ENCODE results near the gene KIRREL3. TPM values are rescaled to one million over a fixed set of nuclear protein-coding genes. Genes with fewer than 3 reads are reported as not detected.

The KIRREL3 gene
- total and polyA plus RNA-seq, 2 of the 8 experiments (the other 6 are each of a cell fraction or from before 2014, with no cell fraction given) = 0.29 to 0.32 TPM

DNA sequence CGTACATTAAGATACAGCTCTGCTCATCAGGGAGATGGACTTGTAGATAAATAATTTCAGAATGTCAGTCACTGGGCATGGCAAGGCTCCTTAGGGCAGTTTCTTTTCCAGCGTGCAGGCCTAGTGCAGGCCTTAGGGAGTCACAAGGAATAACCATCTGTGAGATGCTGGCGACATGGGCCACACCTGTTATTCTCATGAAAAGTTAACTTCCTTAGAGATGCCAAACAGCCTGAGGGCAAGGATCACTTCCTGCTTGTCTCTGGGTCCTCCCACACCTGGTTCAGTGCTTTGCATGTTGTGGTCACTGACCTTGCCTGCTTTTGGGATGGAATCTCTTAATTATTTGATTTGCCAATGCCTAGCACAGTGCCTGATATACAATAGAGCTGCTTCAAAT lies 574.5 kb downstream of the KIRREL3 start:
- FAIRE-seq = no peak
- no peak overlapping the region for H3K9ac ChIP-seq (replicated peaks in 1 of 4; ENCODE audit: extremely low read depth in 1 of 4, low read depth in 3 of 4, low read length in 3 of 4)
- H3K4me1 ChIP-seq (replicated peaks in 1 of 4; ENCODE audit: control insufficient read depth in 3 of 4, insufficient read depth in 4 of 4, low read length in 3 of 4) = no peaks in the 10 kb centered on the region; a peak in 1 of 7 replicates
- H3K27ac ChIP-seq (ENCODE audit: low read depth, low read length) = no peak overlapping the region
- H3K4me2 ChIP-seq (ENCODE audit: insufficient read depth in 1 of 2, low read depth in 2 of 2, low read length in 2 of 2) = no peak overlapping the region
- DNase-seq (ENCODE audit: low read depth in 1 of 2, low spot score in 2 of 2) = no peak
- H2BK5ac ChIP-seq (ENCODE audit: low read depth, low read length) = no peak overlapping the region
- H4K91ac ChIP-seq (replicated peaks; ENCODE audit: insufficient read length, low read length) = no peak overlapping the region
- H3K36me3 ChIP-seq (ENCODE audit: control insufficient read depth in 2 of 4, insufficient read depth in 4 of 4, low read length in 3 of 4) = no peaks in the 10 kb centered on the region
- H3K27me3 ChIP-seq (replicated peaks in 1 of 4; ENCODE audit: control insufficient read depth in 3 of 4, extremely low read depth in 1 of 4, insufficient read depth in 3 of 4, low read length in 3 of 4) = no peaks in the 10 kb centered on the region
- H3K79me1 ChIP-seq (ENCODE audit: low read depth, low read length) = no peaks in the 10 kb centered on the region
- no peak overlapping the region for H2BK12ac ChIP-seq (ENCODE audit: low read depth, low read length)
- no peak overlapping the region for H3K18ac ChIP-seq (ENCODE audit: extremely low read depth, low read length)
- ChIA-PET CTCF (ENCODE audit: partially characterized antibody) (interaction anchor here (1.1 to 1.8 kb wide), 3 partner anchors 14 to 119 kb away, joined by 4 to 8 read pairs (median 4); no protein-coding TSS in a partner anchor), POLR2A (ENCODE audit: partially characterized antibody) (interaction anchor here (1.2 kb wide), 1 partner anchor 14 kb away, joined by 4 read pairs; no protein-coding TSS in a partner anchor)
- no peaks in the 10 kb centered on the region for H3K23me2 ChIP-seq (ENCODE audit: low read depth, low read length)
- no peak overlapping the region for H3K14ac ChIP-seq (ENCODE audit: insufficient read length)
- no peaks in the 10 kb centered on the region for H4K20me1 ChIP-seq (replicated peaks in 1 of 2; ENCODE audit: control insufficient read depth in 1 of 2, insufficient read depth in 2 of 2, low read length in 2 of 2)
- WGBS, 2 experiments (ENCODE audit: extremely low coverage in 1 of 2, insufficient coverage in 1 of 2, insufficient read length in 1 of 2, insufficient replicate concordance in 2 of 2, low coverage in 1 of 2, low lambda C conversion rate in 2 of 2, missing lambda C conversion rate in 1 of 2) = 90% methylated on average over 3 of the region's 3 CpGs; no CpG with 5 or more reads in 1 of the 2 experiments
- H2AFZ ChIP-seq (ENCODE audit: low read length) = no peak overlapping the region
- H4K5ac ChIP-seq (ENCODE audit: insufficient read length, low read depth, low read length) = no peak overlapping the region
- no peak overlapping the region for H2BK20ac ChIP-seq (ENCODE audit: low read length)
- no peak overlapping the region for H3K56ac ChIP-seq (replicated peaks; ENCODE audit: insufficient read length, low read depth, low read length)
- no peaks in the 10 kb centered on the region for H3K79me2 ChIP-seq (ENCODE audit: control insufficient read depth in 1 of 2, insufficient read depth in 2 of 2, low read length in 2 of 2)
- H2BK15ac ChIP-seq (ENCODE audit: low read length) = no peak overlapping the region
- no peak overlapping the region for H3K23ac ChIP-seq (ENCODE audit: insufficient read length)
- H3K9me3 ChIP-seq (ENCODE audit: insufficient read depth in 2 of 2, low read depth in 1 of 2, low read length in 1 of 2) = no peaks in the 10 kb centered on the region
- H3K4ac ChIP-seq (replicated peaks; ENCODE audit: insufficient read length, low read depth, low read length) = no peak overlapping the region
- no peak overlapping the region for H4K8ac ChIP-seq (ENCODE audit: extremely low read depth, insufficient read depth, low read length)
- no peak overlapping the region for H2BK120ac ChIP-seq (replicated peaks; ENCODE audit: low read depth, low read length)
- no peak overlapping the region for H3K4me3 ChIP-seq (ENCODE audit: extremely low read depth in 1 of 4, insufficient read depth in 2 of 4, low read depth in 3 of 4, low read length in 4 of 4)
- no peak overlapping the region for H2AK5ac ChIP-seq (ENCODE audit: low read depth, low read length)
- TF ChIP-seq, protein P1, sequence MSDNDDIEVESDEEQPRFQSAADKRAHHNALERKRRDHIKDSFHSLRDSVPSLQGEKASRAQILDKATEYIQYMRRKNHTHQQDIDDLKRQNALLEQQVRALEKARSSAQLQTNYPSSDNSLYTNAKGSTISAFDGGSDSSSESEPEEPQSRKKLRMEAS (IDR thresholded peaks at IDR 0.05) = no peak
- no peak for TF ChIP-seq CBX5 (IDR thresholded peaks at IDR 0.05; ENCODE audit: low read depth, low read length)
- TF ChIP-seq SIX5 (IDR thresholded peaks at IDR 0.05; ENCODE audit: low read depth, low read length) = no peak
- no peak for TF ChIP-seq YY1 (IDR thresholded peaks at IDR 0.05; ENCODE audit: low read depth, low read length)
- no peak for TF ChIP-seq NRF1 (IDR thresholded peaks at IDR 0.05; ENCODE audit: low read depth, low read length)
- TF ChIP-seq CEBPB (IDR thresholded peaks at IDR 0.05; ENCODE audit: low read depth, low read length) = no peak
- TF ChIP-seq BCL11A (IDR thresholded peaks at IDR 0.05; ENCODE audit: low read depth in 2 of 2, low read length in 2 of 2) = no peak
- TF ChIP-seq JUN (IDR thresholded peaks at IDR 0.05; ENCODE audit: low read depth, low read length) = no peak
- TF ChIP-seq RBBP5 (IDR thresholded peaks at IDR 0.05; ENCODE audit: borderline replicate concordance, low read depth, low read length) = no peak
- TF ChIP-seq MAFK (IDR thresholded peaks at IDR 0.05; ENCODE audit: low read depth, low read length) = no peak
- no peak for TF ChIP-seq JUND (IDR thresholded peaks at IDR 0.05; ENCODE audit: low read length)
- TF ChIP-seq, protein P2, sequence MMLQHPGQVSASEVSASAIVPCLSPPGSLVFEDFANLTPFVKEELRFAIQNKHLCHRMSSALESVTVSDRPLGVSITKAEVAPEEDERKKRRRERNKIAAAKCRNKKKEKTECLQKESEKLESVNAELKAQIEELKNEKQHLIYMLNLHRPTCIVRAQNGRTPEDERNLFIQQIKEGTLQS (IDR thresholded peaks at IDR 0.05; ENCODE audit: insufficient read depth, low read depth, low read length) = no peak
- TF ChIP-seq RNF2 (IDR thresholded peaks at IDR 0.05; ENCODE audit: borderline replicate concordance, low read depth, low read length, missing control alignments, poor library complexity, severe bottlenecking) = no peak
- TF ChIP-seq GTF2F1 (IDR thresholded peaks at IDR 0.05; ENCODE audit: borderline replicate concordance, low read depth, low read length) = no peak

All from H1 (cell line).